DOHH2 (cell line): ENCODE data around the gene KCNIP4.

Experiments
- EZH2phosphoT487 ChIP-seq: fragments of 200-600 bp; sonication (generic); IDR thresholded peaks from 2 replicates; pipeline ENCODE4 v1.6.1; 2017; ENCODE audit warnings: borderline replicate concordance, mild to moderate bottlenecking, antibody characterized with exemption, low read length, moderate library complexity, mixed read lengths
- TF ChIP-seq, protein P1 (sequence below): fragments of 200-600 bp; sonication (generic); IDR thresholded peaks from one replicate; pipeline ENCODE4 v1.5.1; 2014; ENCODE audit warnings: antibody characterized with exemption, mild to moderate bottlenecking, low read depth, low read length; ENCODE audit not compliant: poor library complexity, severe bottlenecking

- TF ChIP-seq, protein P1, sequence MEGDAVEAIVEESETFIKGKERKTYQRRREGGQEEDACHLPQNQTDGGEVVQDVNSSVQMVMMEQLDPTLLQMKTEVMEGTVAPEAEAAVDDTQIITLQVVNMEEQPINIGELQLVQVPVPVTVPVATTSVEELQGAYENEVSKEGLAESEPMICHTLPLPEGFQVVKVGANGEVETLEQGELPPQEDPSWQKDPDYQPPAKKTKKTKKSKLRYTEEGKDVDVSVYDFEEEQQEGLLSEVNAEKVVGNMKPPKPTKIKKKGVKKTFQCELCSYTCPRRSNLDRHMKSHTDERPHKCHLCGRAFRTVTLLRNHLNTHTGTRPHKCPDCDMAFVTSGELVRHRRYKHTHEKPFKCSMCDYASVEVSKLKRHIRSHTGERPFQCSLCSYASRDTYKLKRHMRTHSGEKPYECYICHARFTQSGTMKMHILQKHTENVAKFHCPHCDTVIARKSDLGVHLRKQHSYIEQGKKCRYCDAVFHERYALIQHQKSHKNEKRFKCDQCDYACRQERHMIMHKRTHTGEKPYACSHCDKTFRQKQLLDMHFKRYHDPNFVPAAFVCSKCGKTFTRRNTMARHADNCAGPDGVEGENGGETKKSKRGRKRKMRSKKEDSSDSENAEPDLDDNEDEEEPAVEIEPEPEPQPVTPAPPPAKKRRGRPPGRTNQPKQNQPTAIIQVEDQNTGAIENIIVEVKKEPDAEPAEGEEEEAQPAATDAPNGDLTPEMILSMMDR = peak; percentile 36
- no peak for TF ChIP-seq EZH2phosphoT487
Observed at GRCh38 chr4:21790438-21791029, 158.0 kb downstream of the KCNIP4 start.
